Ectodermal cell (in vitro differentiated cells): ENCODE data around the gene ALG12.
A peak's percentile ranks its signal among the peaks of the same experiment; 100 is the strongest.

Experiments
- H3K27ac ChIP-seq: 2 replicates; pipeline ENCODE4 v1.7.0; 2013; ENCODE audit warnings: mild to moderate bottlenecking, low read depth, low read length; ENCODE audit not compliant: insufficient read depth, poor library complexity, severe bottlenecking
- H3K27me3 ChIP-seq: 2 replicates; pipeline ENCODE4 v1.7.0; 2013; ENCODE audit warnings: mild to moderate bottlenecking, low read length; ENCODE audit not compliant: insufficient read depth, control insufficient read depth, poor library complexity, severe bottlenecking
- H3K36me3 ChIP-seq: one replicate; pipeline ENCODE4 v1.7.0; 2013; ENCODE audit warnings: low read length; ENCODE audit not compliant: control insufficient read depth, insufficient read depth
- H3K4me1 ChIP-seq: one replicate; pipeline ENCODE4 v1.7.0; 2013; ENCODE audit warnings: low read length; ENCODE audit not compliant: control insufficient read depth, insufficient read depth
- H3K4me3 ChIP-seq: 2 replicates; pipeline ENCODE4 v1.7.0; 2013; ENCODE audit warnings: low read depth, low read length, control low read depth; ENCODE audit not compliant: insufficient read depth
- H3K9me3 ChIP-seq: 2 replicates; pipeline ENCODE4 v1.7.0; 2013; ENCODE audit warnings: mild to moderate bottlenecking, low read length, moderate library complexity; ENCODE audit not compliant: control insufficient read depth
- WGBS, 2 experiments: methylation state at CpG; one replicate each; pipeline ENCODE4 v1.1.7; 2013; ENCODE audit warnings: missing lambda C conversion rate in 2 of 2; 5-methylcytosine and 5-hydroxymethylcytosine counted together

Gene ALG12

GRCh38 chr22:49921508-49922278 lies 3.5 kb upstream of the ALG12 start:
- peaks cover 4% of the 10 kb centered on the region for H3K4me1 ChIP-seq
- no peaks in the 10 kb centered on the region for H3K36me3 ChIP-seq
- no peak overlapping the region for H3K27ac ChIP-seq
- H3K4me3 ChIP-seq = no peak overlapping the region
- no peaks in the 10 kb centered on the region for H3K27me3 ChIP-seq
- no peaks in the 10 kb centered on the region for H3K9me3 ChIP-seq
- 92% methylated on average over 35 of the region's 35 CpGs for WGBS, 2 experiments

GRCh38 chr22:49920859-49921258 lies 2.6 kb upstream of the ALG12 start:
- WGBS, 2 experiments = 90 to 91% methylated on average over 18 of the region's 18 CpGs
- H3K4me1 ChIP-seq = peaks cover 4% of the 10 kb centered on the region
- no peaks in the 10 kb centered on the region for H3K36me3 ChIP-seq
- no peak overlapping the region for H3K27ac ChIP-seq
- no peaks in the 10 kb centered on the region for H3K27me3 ChIP-seq
- no peak overlapping the region for H3K4me3 ChIP-seq
- H3K9me3 ChIP-seq = no peaks in the 10 kb centered on the region

GRCh38 chr22:49918911-49919881 lies 958 bp upstream of the ALG12 start:
- H3K27ac ChIP-seq = no peak overlapping the region
- H3K4me1 ChIP-seq = peaks cover 4% of the 10 kb centered on the region
- H3K9me3 ChIP-seq = no peaks in the 10 kb centered on the region
- no peaks in the 10 kb centered on the region for H3K27me3 ChIP-seq
- WGBS, 2 experiments = 43 to 44% methylated on average over 47 of the region's 47 CpGs
- H3K36me3 ChIP-seq = no peaks in the 10 kb centered on the region
- H3K4me3 ChIP-seq = peak overlapping the region; percentile 78

- Histone ChIP-seq H3K4me3 (no peak overlapping the region), H3K27ac (no peak overlapping the region)
Measured at GRCh38 chr22:49916831-49917230, 1.4 kb downstream of the ALG12 start.

GRCh38 chr22:49915610-49916009 lies 2.6 kb downstream of the ALG12 start:
- peaks cover 5% of the 10 kb centered on the region for H3K36me3 ChIP-seq
- no peaks in the 10 kb centered on the region for H3K9me3 ChIP-seq
- no peaks in the 10 kb centered on the region for H3K27me3 ChIP-seq
- no peak overlapping the region for H3K4me3 ChIP-seq
- WGBS, 2 experiments = 79 to 81% methylated on average over 12 of the region's 12 CpGs
- no peak overlapping the region for H3K27ac ChIP-seq
- peaks cover 4% of the 10 kb centered on the region for H3K4me1 ChIP-seq

More at GRCh38 chr22:49916831-49917230, 1.4 kb downstream of the ALG12 start:
- Histone ChIP-seq H3K27me3 (no peaks in the 10 kb centered on the region), H3K4me1 (peaks cover 4% of the 10 kb centered on the region), H3K36me3 (peaks cover 5% of the 10 kb centered on the region), H3K9me3 (no peaks in the 10 kb centered on the region)
- 92 to 95% methylated on average over 11 of the region's 11 CpGs for WGBS, 2 experiments

GRCh38 chr22:49914256-49914655 lies 4.0 kb downstream of the ALG12 start:
- Histone ChIP-seq H3K4me1 (peaks cover 1% of the 10 kb centered on the region), H3K4me3 (no peak overlapping the region), H3K27ac (no peak overlapping the region), H3K36me3 (peaks cover 5% of the 10 kb centered on the region), H3K9me3 (no peaks in the 10 kb centered on the region), H3K27me3 (no peaks in the 10 kb centered on the region)
- 89 to 90% methylated on average over 12 of the region's 12 CpGs for WGBS, 2 experiments

- Histone ChIP-seq H3K4me3 (no peak overlapping the region), H3K27me3 (no peaks in the 10 kb centered on the region), H3K9me3 (no peaks in the 10 kb centered on the region), H3K27ac (no peak overlapping the region), H3K36me3 (peaks cover 5% of the 10 kb centered on the region), H3K4me1 (no peaks in the 10 kb centered on the region)
- WGBS, 2 experiments = 94 to 96% methylated on average over 14 of the region's 14 CpGs
Measured at GRCh38 chr22:49913446-49913845, 4.8 kb downstream of the ALG12 start.

- H3K4me3 ChIP-seq = no peak overlapping the region
- no peak overlapping the region for H3K27ac ChIP-seq
- no peaks in the 10 kb centered on the region for H3K27me3 ChIP-seq
- H3K9me3 ChIP-seq = no peaks in the 10 kb centered on the region
- H3K4me1 ChIP-seq = no peaks in the 10 kb centered on the region
- peaks cover 5% of the 10 kb centered on the region for H3K36me3 ChIP-seq
- 89 to 91% methylated on average over 14 of the region's 14 CpGs for WGBS, 2 experiments
Measured at GRCh38 chr22:49913026-49913425, 5.2 kb downstream of the ALG12 start.

GRCh38 chr22:49911881-49912625 lies 6.2 kb downstream of the ALG12 start:
- Histone ChIP-seq H3K4me3 (no peak overlapping the region), H3K36me3 (peaks cover 5% of the 10 kb centered on the region)

More at GRCh38 chr22:49911881-49912625, 6.2 kb downstream of the ALG12 start:
- no peak overlapping the region for H3K27ac ChIP-seq
- H3K9me3 ChIP-seq = no peaks in the 10 kb centered on the region
- no peaks in the 10 kb centered on the region for H3K4me1 ChIP-seq
- H3K27me3 ChIP-seq = no peaks in the 10 kb centered on the region
- 94 to 95% methylated on average over 30 of the region's 30 CpGs for WGBS, 2 experiments
